HuH-7.5 (cell line): ENCODE results near the gene CLDN4.
A peak's percentile ranks its signal among the peaks of the same experiment; 100 is the strongest.

Source experiments
- DNase-seq: peaks from one replicate; pipeline ENCODE4 v3.0.0; 2011; ENCODE audit warnings: low spot score

CLDN4 gene

DNA sequence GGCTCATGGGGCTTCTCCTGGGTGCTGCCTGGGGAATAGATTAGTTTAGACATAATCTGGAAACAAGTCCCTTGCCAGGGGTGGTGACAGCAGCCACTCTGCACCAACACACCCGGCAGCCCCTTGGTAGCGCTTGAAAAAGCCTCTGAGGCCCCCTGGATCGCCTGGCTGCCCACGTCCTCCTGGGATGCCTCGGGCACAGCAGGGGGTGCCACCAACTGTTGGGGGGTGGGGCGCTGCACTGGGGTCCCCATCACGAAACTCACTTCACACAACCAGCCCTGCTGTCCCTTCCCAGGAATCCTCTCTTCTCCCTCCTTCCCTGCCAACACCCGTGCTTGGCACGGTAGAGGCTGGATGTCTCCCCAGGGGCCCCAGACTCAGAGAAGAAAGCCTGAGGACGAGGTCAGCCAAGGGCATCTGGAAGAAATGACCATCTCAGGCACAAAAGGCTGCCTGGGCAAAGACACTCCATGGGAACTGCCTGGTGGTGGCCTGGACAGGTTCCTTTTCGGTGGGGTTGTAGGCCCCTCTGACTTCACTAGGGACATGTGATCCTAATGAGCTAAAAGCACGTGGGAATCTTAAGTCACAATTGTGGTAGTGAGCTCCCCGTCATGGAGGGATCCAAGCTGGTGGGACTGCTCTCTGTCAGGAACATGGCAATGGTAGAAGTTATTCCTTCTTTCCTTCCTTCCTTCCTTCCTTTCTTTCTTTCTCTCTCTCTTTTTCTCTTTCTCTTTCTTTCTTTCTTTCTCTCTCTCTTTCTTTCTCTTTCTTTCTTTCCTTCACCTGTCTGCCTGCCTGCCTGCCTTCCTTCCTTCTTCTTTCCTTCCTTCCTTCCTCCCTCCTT is 41.5 kb downstream of the CLDN4 start:
- DNase-seq, result no peak

DNA sequence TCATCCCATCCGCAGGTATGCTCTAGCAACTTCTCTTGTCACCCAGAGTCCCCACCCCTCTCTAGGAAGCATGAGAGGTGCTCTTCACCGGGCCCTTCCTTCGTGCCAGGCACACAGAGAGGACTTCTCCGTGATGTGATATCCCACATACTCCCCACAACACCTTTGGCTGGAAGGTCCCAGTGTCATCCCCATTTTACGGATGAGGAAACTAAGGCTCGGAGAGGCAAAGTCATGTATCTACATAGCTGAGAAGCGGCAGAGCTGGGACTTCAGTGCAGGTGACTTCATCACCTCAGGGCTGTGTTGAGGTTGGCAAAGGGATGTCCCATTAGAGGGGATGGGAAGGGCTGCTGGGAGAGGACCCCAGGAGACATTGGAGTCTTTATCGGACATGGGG is 45.6 kb downstream of the CLDN4 start:
- no peak for DNase-seq

DNA sequence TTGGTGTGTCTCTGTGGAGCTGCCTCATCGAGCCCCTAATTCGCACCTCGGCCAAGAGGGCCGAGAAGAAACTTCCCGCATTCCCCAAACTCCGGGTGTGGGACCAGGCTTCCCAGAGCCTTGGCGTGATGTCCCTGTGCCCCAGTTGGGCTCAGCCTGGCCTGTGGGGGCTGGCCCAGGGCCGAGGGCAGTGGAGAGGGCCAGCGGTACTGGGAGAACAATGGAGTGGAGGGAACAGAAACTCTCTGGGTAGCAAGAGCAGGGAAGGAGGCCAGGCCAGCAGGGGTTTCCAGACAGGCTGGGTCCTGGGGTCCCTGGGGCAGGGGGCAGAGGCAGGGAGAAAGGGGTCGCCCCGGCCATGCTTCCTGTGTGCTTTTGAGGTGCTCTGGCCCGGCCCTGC is 46.2 kb downstream of the CLDN4 start:
- DNase-seq, result no peak

GRCh38 chr7:73879977-73880681 is 49.3 kb downstream of the CLDN4 start:
- peak; percentile 74 for DNase-seq

DNA sequence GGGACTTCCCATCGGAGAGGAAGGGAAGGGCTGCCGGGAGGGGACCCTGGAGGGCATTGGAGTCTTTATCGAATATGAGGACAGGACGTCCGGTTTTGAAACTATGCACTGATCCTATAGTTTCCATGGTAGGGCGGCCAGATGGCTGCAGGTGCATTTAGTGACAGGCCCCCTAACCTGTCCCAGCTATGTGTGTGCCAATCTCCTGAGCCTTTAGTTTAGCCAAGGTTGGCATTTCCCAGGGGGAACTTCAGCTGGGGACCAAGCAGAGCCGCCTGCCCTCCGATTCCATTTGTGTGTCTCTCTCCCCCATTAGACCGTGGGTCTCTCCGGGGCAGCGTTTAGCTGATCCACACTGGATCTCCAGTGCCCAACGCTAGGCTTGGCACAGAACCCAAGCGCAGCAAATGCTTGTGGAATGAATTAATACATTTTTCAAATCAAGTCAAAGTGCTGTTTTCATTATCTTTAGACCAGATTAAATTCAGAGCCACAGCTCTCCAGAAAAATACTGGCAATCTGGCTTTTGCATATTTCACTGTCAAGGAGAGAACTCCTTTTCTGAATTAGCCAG is 50.0 kb downstream of the CLDN4 start:
- DNase-seq, result no peak

DNA sequence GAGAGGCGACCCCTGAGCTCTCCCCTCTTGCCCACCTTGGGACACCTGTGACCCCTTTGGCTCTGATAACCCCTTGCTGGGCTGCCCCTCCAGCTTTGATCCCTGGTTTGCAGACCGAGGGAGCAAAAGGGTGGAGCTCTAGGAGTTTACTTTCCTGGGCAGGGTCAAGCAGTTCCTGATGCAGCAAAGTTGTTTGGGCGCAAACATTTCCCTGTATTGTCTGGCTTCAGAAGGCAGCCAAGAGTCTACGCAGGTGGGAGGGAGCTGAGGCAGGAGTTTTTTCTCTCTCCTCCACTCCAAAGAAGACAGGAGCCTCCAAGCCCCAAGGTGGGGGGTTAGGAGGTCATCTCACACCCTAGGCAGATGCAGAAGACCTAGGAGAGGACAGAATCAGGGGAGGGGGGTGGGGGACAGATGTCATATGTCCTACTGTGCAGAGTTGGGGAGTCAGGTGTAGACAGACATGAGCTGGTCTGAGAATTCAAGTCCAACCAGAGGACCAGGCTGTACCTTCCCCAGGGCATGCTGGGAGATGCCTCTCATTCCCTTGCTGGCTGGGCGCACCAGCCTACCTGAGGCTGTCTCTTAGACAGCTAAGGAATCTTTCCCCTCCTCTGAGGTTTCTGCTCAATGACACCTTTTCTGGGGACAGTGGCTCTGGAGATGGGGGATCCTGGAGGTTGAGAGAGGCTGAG is 50.7 kb downstream of the CLDN4 start:
- no peak for DNase-seq

DNA sequence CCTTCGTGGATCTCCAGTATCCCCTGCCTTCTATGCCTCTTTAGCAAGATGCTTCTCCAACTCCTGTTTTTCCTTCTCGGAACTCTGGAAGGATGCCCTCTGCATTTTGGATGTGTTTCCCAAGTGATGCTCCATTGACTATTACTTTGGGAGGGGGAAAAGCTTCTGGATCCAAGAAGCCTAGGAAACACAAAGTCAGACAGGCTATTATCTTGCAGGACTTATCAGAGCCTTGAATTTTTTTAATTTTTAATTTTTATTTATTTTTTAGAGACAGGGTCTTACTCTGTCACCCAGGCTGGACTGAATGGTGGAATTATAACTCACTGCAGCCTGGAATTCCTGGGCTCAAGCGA is 51.2 kb downstream of the CLDN4 start:
- no peak for DNase-seq
